NCI-H1105 (cell line): ENCODE results near the gene UBE4B.
"Not testable (repeated sequence)": the region's sequence is repeated elsewhere in the genome, so short reads cannot be mapped to it uniquely, and the experiment has no call there.

Experiments used
- DNase-seq: peaks from one replicate; lab custom pipeline; 2025; lab: John Stamatoyannopoulos, UW

Gene UBE4B

DNA sequence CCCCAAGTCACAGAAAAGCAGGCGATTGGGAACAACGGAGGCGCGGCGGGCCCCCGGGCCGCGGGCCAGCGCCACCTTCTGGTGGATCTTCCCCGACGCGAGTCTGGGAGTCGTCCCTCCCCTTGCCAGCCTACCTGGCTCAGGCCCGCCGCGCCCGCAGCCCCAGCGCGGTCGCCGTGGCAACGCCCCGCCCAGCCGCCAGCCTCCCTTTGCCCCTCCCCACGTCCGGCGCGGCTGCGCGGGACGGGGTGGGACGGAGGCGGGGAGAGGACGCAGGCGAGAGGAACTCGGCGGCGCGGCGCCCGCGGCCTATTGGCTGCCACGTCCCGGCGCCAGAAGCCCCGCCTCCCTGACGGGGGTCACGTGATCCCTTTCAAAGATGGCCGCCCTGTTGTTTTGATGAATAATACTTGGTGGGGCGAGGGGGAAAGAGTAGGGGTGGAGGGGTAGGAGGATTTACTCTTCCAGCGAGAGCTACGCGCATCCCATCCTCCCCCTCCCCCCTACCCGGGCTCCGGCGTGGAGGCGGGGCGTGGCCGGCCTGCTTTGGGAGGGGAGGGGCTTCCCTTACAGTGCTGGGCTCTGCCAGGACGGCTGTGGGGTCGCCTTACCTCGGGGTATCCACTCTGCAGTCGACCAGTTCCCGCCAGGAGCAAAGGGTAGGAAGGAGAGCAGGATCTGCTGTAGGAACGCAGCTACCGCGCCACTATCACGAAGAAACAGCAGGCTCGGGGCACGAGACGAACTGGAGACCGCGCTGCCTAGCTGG lies at the start of gene UBE4B:
UBE4B (plus strand) TSS at position 369 of the 769 bp plus-strand sequence. CDS start 713 bp downstream, outside the sequence.
- DNase-seq = peak; percentile 99

DNA sequence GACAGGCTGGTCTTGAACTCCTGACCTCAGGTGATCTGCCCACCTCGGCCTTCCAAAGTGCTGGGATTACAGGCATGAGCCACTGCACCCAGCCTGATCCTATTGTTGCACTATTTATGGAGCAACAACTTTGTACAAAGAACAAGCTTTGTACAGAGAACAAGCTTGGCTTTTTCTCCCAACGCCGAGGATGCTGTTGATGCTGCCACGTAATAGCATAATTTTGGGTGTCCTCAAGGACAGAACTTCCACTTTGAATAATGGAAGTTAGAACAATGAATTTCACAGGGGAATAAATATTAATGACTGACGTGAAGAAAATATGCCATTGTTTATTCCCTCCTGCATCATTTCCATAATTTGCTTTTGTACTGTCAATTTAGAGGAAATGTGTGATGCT lies 48.5 kb upstream of the UBE4B start:
- DNase-seq = no peak

DNA sequence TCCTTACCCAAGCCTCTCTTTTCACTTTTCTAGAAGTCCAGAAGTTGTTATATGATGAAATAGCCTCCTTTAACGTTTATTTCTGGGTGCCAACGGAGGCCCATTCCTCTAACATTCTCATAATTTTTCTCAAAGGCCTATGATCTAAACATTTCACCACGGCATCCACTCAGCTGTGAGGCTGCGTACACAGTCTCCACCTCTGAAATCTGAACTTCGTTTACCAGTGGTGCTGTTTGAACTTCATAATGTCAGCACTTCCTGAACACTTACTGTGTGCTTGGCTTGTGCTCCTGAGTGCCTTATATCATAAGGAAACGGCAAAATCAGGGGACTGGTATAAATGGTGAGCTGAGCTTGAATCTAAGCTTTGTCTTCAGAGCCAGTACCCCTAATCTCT lies 47.8 kb upstream of the UBE4B start:
- no peak for DNase-seq

DNA sequence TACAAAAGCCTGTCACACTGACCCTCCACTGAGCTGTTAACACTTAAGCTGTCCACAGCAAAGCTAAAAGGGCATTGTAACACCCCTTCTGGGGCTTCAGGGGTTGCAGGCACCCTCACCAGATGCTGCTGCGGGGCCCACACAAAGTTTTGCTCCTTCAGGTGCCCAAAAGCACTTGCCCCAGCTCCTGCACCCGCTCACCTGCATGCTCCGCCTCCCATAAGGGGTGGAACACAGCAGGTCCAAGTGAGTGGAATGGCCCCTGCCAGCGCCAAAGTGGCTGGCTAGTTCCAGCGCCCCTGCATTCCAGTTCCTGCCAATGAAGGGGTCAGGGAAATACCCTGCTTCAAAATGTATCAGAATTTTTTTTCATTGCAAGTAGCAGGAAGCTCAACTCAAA lies 43.0 kb upstream of the UBE4B start:
- DNase-seq = no peak

DNA sequence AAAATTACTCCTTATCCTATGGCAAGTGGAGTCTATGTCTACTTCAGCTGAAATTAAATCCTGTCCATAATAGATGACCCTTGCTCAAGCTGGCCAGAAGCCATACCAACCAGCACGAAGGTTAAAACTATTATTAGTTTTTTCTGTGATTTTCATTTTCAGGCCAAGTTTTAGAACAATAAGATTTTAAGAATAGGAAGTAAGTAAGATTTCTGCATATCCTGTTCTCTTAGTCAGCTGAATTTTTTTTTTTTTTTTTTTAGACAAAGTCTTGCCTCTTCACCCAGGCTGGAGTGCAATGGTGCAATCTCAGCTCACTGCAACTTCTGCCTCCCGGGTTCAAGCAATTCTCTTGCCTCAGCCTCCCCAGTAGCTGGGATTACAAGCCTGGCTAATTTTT lies 41.8 kb upstream of the UBE4B start:
- DNase-seq = no peak

DNA sequence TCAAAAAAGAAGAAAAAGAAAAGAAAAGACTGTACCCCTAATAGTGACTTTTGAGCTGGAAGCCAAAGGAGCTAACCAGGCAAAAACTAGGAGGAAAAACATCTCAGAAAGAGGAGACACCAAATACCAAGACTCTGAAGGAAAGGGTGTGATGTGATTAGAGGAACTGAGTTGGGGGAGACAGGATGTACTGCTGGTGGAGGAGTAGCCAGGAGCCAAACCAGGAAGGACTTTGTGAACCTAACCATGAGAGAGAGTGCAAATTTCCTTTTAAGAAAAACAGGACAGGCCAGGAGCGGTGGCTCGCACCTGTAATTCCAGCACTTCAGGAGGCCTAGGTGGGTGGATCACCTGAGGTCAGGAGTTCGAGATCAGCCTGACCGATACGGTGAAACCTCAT lies 39.8 kb upstream of the UBE4B start:
- no peak for DNase-seq

DNA sequence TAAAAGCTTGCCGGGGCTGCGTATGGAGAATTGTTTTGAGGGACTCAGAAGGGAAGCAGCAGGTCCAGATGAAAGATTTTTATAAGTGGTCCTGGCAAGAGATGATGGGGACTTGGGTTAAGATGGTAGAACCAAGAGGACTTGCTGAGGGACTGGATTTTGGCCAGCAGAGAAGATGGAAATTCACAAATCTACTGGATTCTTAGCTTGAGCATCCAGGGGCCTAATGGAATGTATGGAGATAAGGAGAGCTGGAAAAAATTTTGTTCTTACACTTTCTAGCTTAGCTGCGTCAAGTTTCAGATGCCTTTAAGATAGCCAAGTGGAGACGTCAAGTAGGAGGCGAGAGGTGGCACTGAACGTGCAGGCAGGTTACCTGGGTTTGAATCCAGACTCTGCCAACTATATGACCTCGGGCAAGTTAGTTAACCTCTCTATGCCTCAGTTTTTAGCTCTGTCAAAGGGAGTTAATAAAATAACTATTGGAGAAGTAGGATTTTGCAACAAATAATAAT lies 39.1 kb upstream of the UBE4B start:
- DNase-seq = no peak

DNA sequence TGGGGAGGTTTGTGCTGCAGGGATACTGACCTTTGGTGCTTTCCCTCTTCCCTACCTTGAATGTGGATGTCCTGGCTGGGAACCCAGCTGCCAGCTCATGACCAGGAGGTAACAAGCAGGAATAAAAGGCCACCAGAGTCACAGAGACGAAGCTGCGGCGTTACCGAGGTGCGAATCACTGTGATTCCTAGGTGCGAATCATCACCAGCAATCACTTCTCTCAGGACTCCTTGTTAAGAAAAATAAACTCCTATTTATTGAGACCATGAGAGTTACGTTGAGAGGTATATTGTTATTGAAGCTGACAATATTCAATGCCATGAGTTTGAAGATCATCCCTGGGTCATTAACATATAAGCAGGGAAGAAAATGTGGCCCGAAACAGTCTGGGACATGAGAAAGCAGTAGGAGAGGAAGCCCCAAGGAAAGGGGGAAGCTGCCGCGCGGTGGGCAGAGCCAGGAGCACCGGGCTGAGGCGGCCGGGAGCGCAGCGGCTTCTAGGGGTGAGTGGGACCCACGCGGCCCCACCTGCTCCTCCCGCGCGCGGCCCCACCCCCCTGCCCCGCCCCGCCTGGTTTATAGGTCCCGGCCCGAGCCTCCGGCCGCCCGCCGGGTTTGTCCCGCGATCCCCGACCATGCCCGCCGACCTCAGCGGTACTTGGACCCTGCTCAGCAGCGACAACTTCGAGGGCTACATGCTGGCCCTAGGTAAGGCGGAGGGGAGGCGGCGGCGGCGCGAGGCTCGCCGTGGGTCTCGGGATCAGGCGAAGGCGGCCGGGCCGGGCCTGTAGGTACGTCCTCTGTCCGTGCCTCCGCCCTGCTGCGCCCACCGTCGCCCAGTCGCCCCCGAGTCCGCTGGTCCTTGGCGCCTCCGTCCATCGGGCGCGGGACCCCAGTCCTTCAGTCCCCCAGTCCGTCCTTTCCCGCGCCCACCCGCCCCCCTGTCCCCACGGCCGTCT lies 35.9 kb upstream of the UBE4B start, which contains the start of gene RBP7:
RBP7 (plus strand) TSS at position 605 of the 959 bp plus-strand sequence; CDS start at position 636, 31 bp downstream.
- DNase-seq = no peak

DNA sequence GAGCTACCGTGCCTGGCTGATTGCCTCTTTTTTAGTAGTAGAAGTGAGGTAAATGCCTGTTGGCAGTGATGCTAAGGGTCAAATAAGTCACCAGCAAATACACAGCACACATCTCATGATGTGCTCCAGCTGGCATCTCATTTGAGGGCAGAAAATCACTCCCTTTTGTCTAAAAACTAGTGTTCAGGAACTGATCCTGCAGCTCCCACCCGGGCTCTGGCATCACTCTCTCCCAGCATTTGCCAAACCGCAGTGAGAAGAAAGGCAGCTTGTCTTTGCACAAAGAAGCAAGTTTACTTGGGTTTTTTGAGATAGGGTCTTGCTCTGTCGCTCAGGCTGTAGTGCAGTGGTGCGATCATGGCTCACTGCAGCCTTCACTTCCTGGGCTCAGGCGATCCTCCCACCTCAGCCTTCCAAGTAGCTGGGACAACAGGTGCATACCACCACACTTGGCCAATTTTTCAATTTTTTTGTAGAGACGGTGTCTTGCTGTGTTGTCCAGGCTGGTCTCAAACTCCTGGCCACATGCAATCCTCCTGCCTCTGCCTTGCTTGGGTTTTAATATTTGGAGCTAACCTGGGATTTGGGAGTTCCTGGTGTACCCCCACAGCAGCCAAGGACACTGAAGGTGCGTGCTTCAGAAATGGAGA lies 31.6 kb upstream of the UBE4B start:
- no peak for DNase-seq

DNA sequence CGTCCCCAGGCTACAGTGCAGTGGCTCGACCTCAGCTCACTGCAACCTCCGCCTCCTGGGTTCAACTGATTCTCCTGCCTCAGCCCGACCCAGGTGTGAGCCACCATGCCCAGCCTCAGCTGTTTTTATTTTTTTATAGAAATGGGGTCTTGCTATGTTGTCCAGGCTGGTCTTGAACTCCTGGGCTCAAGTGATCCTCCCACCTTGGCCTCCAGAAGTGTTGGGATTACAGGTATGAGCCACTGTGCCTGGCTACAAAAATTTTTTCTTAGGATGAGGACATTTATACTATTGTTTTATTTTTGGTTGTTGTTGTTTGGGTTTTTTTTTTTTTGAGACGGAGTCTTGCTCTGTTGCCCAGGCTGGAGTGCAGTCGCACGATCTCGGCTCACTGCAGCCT lies 27.5 kb upstream of the UBE4B start:
- not testable (repeated sequence) for DNase-seq

DNA sequence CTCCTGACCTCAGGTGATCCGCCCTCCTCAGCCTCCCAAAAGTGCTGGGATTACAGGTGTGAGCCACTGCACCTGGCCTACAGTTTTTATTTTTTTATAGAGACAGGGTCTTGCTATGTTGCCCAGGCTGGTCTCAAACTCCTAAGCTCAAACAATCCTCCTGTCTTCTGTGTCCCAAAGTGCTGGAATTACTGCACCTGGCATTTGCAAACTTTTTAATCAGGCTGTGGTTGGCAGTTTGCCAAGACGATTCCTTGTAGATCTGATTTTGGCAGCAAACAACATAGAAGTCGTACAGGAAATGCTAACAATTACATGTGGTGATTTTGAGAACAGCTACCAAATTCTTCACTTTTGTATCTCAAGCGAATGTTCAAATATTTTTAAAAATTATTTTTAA lies 25.6 kb upstream of the UBE4B start:
- DNase-seq = no peak

DNA sequence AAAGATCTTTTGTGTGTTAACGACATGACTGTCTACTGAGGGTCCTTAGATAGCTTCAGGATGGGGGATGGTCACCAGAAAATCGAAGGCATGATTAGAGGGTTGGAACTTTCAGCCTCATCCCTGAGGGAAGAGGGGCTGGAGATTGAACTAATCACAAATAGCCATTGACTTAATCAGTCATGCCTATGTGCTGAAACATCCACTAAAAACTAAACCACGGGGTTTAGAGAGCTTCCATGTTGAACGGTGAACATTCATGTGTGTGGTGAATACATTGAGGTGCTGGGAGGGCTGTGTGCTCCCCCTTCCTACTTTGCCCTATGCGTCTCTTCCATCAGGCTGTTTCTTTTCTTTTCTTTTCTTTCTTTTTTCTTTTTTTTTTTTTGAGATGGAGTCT lies 18.7 kb upstream of the UBE4B start:
- DNase-seq = no peak

DNA sequence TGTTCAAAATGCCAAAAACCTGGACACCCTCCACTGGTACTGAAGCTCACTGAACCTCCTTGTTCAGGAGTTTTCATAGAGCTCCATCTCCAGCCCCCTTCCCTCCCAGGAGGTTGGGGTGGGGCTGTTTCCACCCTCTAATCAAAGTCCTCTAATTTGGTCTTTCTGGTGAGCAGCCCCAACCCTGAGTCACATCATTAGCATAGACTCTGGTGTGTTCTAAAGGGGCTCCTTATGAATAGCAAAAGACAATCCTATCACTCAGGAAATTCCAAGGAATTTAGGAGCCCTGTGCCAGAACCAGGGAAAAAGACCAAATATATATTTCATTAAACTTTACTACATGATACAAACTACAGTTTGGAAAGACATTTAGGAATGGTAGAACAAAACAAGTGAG lies 13.2 kb upstream of the UBE4B start:
- DNase-seq = no peak

DNA sequence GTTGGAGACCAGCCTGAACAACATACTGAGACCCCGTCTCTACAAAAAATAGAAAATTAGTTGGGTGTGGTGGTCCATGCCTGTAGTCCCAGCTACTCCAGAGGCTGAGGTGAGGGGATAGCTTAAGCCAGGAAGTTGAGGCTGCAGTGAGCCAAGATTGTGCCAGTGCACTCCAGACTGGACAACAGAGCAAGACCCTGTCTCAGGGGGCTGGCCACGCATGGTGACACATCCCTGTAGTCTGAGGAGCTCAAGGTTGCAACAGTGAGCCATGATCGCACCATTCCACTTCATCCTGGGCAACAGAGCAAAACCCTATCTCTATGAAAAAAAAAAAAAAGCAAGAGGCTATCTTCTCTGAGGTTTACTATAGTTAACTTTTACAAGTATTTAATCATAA lies 12.7 kb upstream of the UBE4B start:
- no peak for DNase-seq

DNA sequence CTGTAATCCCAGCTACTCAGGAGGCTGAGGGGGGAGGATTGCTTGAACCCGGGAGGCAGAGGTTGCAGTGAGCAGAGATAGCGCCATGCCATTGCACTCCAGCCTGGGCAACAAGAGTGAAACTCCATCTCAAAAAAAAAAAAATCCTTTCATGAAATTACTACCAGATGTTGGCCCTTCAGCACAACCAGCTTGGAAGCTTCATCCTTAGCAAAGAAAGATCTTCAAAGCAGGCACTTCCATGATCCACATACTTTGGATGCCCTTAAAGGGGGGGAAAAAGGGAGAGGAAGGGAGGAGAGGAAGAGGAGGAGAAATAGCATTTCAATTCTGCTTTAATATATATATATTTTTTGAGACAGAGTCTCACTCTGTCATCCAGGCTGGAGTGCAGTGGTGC lies 12.1 kb upstream of the UBE4B start:
- not testable (repeated sequence) for DNase-seq

DNA sequence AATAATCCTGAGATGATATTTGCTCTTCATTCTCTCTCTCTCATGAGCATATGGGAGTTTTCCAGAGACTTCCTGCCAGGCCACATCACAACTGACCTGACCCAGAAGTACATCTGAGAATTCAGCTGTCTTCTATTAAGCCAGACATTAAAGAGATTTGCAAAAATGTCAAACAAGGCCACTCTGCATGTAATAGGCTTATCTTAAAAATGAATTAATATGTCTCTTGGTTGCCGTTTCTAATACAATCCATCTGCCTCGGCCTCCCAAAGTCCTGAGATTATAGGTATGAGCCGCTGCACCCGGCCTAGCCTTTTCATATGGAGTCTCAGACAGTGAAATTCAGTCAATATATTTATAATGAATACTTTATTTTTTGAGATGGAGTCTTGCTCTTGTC lies 10.8 kb upstream of the UBE4B start:
- not testable (repeated sequence) for DNase-seq

DNA sequence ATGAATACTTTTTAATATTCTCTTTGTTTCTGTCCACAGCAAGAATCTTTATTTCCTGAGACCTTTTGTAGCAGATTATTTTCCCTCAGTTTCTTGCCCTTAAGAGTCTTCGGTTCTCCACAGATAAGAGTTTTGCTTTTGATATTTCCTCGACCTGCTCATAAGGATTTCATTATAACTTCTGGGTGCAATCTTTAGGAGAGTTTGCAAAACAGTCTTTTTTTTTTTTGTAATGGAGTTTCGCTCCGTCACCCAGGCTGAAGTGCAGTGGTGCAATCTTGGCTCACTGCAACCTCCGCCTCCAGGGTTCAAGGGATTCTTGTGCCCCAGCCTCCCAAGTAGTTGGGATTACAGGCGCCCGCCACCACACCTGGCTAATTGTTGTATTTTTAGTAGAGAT lies 10.1 kb upstream of the UBE4B start:
- no peak for DNase-seq

DNA sequence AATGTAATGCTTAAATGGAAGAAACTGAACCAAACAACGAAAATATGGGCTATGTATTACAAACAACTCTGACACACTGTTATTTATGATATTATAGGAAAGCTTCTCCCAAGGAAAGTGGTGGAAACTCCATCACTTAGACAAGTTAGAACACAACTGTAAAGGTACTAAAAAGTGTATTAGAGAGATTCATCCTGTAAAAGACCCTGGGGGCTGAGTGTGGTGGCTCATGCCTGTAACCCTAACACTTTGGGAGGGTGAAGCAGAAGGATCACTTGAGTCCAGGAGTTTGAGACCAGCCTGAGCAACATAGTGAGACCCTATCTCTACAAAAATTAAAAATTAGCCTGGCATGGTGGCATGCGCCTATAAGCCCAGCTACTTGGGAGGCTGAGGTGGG lies 7.4 kb upstream of the UBE4B start:
- DNase-seq = no peak

DNA sequence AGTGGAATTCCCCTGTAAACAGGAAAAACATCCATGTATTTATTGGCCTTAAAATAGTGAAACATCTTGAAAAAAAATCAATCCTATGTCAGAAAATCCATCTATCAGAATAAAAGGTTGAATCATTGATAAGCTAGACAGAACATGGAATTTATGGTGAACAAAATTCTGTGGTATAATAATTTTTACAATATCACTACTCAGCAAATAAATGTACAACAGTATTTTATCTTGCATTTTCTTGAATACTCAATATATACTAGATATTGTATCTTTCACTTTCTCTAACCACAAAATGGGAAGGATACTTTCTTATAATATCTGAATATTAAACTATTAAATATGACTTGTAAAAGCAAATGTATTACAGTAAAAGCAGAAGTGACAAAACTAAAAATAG lies 5.7 kb upstream of the UBE4B start:
- DNase-seq = no peak

DNA sequence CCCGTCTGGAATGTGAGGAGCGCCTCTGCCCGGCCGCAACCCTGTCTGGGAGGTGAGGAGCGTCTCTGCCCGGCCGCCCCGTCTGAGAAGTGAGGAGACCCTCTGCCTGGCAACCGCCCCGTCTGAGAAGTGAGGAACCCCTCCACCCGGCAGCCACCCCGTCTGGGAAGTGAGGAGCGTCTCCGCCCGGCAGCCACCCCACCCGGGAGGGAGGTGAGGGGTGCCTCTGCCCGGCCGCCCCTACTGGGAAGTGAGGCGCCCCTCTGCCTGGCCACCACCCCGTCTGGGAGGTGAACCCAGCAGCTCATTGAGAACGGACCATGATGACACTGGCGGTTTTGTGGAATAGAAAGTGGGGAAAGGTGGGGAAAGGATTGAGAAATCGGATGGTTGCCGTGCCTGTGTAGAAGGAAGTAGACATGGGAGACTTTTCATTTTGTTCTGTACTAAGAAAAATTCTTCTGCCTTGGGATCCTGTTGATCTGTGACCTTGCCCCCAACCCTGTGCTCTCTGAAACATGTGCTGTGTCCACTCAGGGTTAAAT lies 3.7 kb upstream of the UBE4B start:
- not testable (repeated sequence) for DNase-seq

DNA sequence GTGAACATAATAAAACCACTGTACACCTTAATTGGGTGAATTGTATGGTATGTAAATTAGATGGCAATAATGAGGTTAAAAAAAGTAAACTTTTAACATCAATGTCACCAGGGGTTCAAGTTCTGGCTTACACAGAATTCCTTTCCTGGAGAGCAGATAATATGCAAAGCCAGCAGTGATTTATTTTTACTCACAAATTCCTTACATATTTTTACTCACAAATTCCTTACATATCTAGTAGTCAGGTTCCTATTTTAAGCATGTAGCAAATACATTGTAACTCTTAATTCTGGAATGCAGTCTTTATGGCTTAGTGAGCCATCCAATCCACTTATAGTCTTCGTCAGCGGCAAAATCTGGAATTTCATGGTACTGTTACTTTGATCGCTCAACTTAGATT lies 1.3 kb upstream of the UBE4B start:
- no peak for DNase-seq

DNA sequence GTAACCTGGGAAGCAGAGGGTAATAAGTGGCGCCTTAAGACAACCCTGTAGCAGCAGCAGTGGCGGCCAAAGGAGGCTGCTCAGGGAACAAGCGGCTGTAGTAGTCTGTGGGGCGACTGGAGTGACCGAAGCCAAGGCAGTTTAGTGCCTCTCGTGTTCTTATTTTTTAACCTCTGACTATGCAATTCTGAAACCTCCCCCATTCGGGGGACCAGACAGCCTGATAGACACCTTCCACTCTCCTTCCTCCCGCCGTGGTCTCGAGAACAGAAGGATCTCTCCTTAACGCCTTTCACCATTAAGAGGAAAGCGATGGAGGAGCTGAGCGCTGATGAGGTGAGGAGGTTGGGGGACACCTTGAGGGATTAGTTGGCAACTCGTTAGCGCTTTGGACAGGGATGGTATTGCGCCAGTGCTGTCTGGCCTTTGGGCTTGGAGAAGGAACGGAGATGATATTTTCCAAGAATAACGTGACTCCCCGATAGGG lies 644 bp downstream of the UBE4B start:
- peak; percentile 32 for DNase-seq
